ENCODE measurements around the gene ZNF473. TPM values are rescaled to one million over a fixed set of nuclear protein-coding genes. Genes with fewer than 3 reads are reported as not detected.

ZNF473 gene
- total RNA-seq, 1 experiment from 2014 or later: 13.9 TPM

DNA sequence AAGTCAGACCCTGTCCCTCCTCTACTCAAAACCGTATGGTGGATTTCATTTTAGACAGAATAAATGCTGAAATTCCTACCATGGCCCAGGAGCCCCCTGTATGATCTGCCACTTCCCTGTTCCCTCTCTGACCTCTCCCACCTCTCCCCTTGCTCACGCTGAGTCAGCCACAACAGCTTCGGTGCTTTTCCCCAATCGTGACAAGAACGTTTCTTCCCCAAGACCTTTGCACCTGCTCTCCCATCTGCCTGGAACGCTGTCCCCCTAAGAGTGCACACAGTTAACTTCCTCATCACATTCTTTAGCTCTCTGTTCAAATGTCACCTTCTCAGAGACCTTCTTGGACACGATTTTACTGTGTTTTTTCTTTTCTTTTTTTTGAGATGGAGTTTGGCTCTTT lies 3.0 kb upstream of the ZNF473 start:
- ChIA-PET POLR2A (ENCODE audit: unreplicated experiment) (no interaction called here), CTCF (no interaction called here)
- Histone ChIP-seq H3K4me2 (no peak overlapping the region), H3K9me3 (ENCODE audit: insufficient read depth, low read depth) (no peaks in the 10 kb centered on the region), H4K20me1 (ENCODE audit: insufficient read depth) (peaks cover 12% of the 10 kb centered on the region), H3K4me1 (replicated peaks; ENCODE audit: insufficient read depth) (peaks cover 27% of the 10 kb centered on the region), H3F3A (ENCODE audit: insufficient read depth, low read depth) (no peaks in the 10 kb centered on the region; the same call in 1 of the 2 replicates), H3K79me2 (ENCODE audit: low read depth) (peaks cover 62% of the 10 kb centered on the region), H3K36me3 (ENCODE audit: low read depth) (peaks cover 7% of the 10 kb centered on the region; the same call in 1 of the 2 replicates), H3K27me3 (ENCODE audit: insufficient read depth, low read depth) (no peaks in the 10 kb centered on the region), H2AFZ (no peak overlapping the region), H3K4me3 (no peak overlapping the region), H3K9me2 (ENCODE audit: insufficient read depth) (no peaks in the 10 kb centered on the region), H3K27ac (no peak overlapping the region)
- TF ChIP-seq, protein P1, sequence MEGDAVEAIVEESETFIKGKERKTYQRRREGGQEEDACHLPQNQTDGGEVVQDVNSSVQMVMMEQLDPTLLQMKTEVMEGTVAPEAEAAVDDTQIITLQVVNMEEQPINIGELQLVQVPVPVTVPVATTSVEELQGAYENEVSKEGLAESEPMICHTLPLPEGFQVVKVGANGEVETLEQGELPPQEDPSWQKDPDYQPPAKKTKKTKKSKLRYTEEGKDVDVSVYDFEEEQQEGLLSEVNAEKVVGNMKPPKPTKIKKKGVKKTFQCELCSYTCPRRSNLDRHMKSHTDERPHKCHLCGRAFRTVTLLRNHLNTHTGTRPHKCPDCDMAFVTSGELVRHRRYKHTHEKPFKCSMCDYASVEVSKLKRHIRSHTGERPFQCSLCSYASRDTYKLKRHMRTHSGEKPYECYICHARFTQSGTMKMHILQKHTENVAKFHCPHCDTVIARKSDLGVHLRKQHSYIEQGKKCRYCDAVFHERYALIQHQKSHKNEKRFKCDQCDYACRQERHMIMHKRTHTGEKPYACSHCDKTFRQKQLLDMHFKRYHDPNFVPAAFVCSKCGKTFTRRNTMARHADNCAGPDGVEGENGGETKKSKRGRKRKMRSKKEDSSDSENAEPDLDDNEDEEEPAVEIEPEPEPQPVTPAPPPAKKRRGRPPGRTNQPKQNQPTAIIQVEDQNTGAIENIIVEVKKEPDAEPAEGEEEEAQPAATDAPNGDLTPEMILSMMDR (conservative IDR thresholded peaks at IDR 0.05): no peak
- no peak for TF ChIP-seq EZH2 (IDR thresholded peaks at IDR 0.05; ENCODE audit: low read depth)
- no TSS peak for BruUV-seq (replicated peaks)
- DNase-seq: no peak
- intact Hi-C loops (cut with micrococcal nuclease; ENCODE audit: unreplicated experiment): no loop called here

DNA sequence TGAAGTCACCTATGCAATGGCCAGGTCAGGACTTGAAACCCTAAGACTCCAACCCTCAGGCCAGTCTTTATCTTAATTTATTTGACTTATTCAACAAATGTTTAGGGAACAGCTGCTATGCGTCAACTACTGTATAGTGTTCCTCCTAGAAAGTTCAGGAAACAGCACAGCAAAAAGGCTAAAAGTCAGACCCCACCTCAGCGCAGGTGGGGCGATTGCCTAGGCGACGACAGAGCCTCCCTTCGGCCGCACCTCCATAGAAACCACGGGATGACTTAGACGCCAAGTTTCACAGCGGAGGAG lies 1.1 kb upstream of the ZNF473 start:
- BruUV-seq (replicated peaks): no TSS peak

DNA sequence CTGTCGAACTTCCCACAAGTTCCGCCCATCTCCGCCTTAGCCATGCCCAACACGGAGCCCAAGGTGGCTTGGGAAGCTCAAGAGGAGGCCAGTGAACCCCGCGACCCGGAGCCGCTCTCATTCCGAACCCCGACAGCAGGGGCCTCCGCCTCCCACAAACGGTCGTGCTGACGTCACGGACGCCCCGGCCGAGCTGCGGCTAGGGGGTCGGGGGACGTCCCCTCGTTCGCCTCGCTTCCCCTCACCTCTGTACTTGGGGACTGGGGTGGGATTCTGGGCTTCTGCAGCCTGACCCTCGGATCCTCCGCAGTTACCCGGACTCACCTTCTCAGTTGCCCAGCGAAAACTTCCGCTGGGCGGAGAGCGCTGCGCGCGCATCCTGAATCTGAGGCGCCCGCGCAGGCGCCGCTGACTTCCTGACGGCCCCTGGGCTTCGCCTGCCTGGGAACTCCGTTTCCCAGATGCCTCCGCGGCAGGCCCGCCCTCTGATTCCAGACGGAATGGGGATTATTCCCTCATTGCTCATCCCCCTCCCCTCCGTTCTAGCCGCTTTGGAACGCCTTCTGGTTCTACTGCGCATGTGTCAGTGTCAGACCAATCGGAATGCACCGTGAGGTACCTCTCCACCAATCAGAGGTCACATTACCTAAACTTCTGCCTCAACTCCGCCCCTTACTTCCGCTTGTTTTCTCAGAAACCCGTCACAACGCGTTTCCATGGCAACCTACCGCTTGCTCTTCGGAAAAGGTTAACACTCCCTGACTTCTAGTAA lies 597 bp upstream of the ZNF473 start, which contains the start of gene VRK3:
Gene VRK3 (minus strand): TSS at position 351 of the 772 bp plus-strand sequence. CDS start 9,210 bp downstream, outside the sequence.
- peak within 1 kb of the TSS; percentile 89 for H3K4me2 ChIP-seq
- CTCF ChIA-PET: interaction anchor here (0.6 kb wide), 1 partner anchor 347 kb away, joined by 4 read pairs; no protein-coding TSS in a partner anchor
- POLR2A ChIA-PET (ENCODE audit: unreplicated experiment): interaction anchor here (0.6 kb wide), 1 partner anchor 1575 kb away, joined by 6 read pairs; no protein-coding TSS in a partner anchor
- BruUV-seq (replicated peaks): TSS peak; percentile 85
- peak within 1 kb of the TSS; percentile 86 for H2AFZ ChIP-seq
- H3K9me2 ChIP-seq (ENCODE audit: insufficient read depth): no peaks in the 10 kb centered on the region
- peak within 1 kb of the TSS; percentile 27 for H3K27ac ChIP-seq
- peak within 1 kb of the TSS; percentile 64 for H3K4me3 ChIP-seq
- H3K9me3 ChIP-seq (ENCODE audit: insufficient read depth, low read depth): no peaks in the 10 kb centered on the region
- H3K79me2 ChIP-seq (ENCODE audit: low read depth): peaks cover 83% of the 10 kb centered on the region
- no peaks in the 10 kb centered on the region for H3K27me3 ChIP-seq (ENCODE audit: insufficient read depth, low read depth)
- H3K36me3 ChIP-seq (ENCODE audit: low read depth): peaks cover 4% of the 10 kb centered on the region; the same call in 1 of the 2 replicates
- H3K4me1 ChIP-seq (replicated peaks; ENCODE audit: insufficient read depth): peaks cover 27% of the 10 kb centered on the region
- intact Hi-C loops (cut with micrococcal nuclease; ENCODE audit: unreplicated experiment): loop anchor here (1.0 to 5.0 kb wide), 2 partner anchors 21 to 148 kb away; partner anchors contain the start of genes AKT1S1 and TBC1D17
- TF ChIP-seq, protein P1 (conservative IDR thresholded peaks at IDR 0.05): no peak; the same call in 1 of the 2 replicates
- TF ChIP-seq EZH2 (IDR thresholded peaks at IDR 0.05; ENCODE audit: low read depth): no peak
- no peaks in the 10 kb centered on the region; the same call in 1 of the 2 replicates for H3F3A ChIP-seq (ENCODE audit: insufficient read depth, low read depth)
- DNase-seq: peak; percentile 99
- peaks cover 22% of the 10 kb centered on the region for H4K20me1 ChIP-seq (ENCODE audit: insufficient read depth)

More for the DNA sequence above, 1.1 kb upstream of the ZNF473 start:
- intact Hi-C loops (cut with micrococcal nuclease; ENCODE audit: unreplicated experiment): loop anchor here (1.0 to 5.0 kb wide), 2 partner anchors 20 to 147 kb away; partner anchors contain the start of genes AKT1S1 and TBC1D17
- no peaks in the 10 kb centered on the region for H3K27me3 ChIP-seq (ENCODE audit: insufficient read depth, low read depth)
- TF ChIP-seq EZH2 (IDR thresholded peaks at IDR 0.05; ENCODE audit: low read depth): no peak
- TF ChIP-seq, protein P1 (conservative IDR thresholded peaks at IDR 0.05): no peak
- H3K4me1 ChIP-seq (replicated peaks; ENCODE audit: insufficient read depth): peaks cover 27% of the 10 kb centered on the region
- peaks cover 17% of the 10 kb centered on the region for H4K20me1 ChIP-seq (ENCODE audit: insufficient read depth)
- H3K36me3 ChIP-seq (ENCODE audit: low read depth): 0 out of 2 replicates have a peak, but pooled peaks cover 4% of the 10 kb centered on the region
- ChIA-PET CTCF (no interaction called here), POLR2A (ENCODE audit: unreplicated experiment) (no interaction called here)
- H2AFZ ChIP-seq: peak overlapping the region; percentile 86
- H3F3A ChIP-seq (ENCODE audit: insufficient read depth, low read depth): no peaks in the 10 kb centered on the region; the same call in 1 of the 2 replicates
- H3K9me3 ChIP-seq (ENCODE audit: insufficient read depth, low read depth): no peaks in the 10 kb centered on the region
- no peaks in the 10 kb centered on the region for H3K9me2 ChIP-seq (ENCODE audit: insufficient read depth)
- peak overlapping the region; percentile 63 for H3K4me3 ChIP-seq
- peak overlapping the region; percentile 27 for H3K27ac ChIP-seq
- H3K79me2 ChIP-seq (ENCODE audit: low read depth): peaks cover 79% of the 10 kb centered on the region
- H3K4me2 ChIP-seq: peak overlapping the region; percentile 88
- DNase-seq: no peak

All from PC-9 (cell line).